PFSK-1 (cell line): Measurements from ENCODE around the gene SNX18.

ENCODE experiments used
- FOXP2 ChIP-seq: optimal IDR thresholded peaks from 2 replicates; pipeline ENCODE3; 2011; ENCODE audit warnings: borderline replicate concordance, control low read depth, inconsistent platforms; ENCODE audit not compliant: insufficient read depth; ENCODE audit errors: extremely low read length, extremely low read depth
- POLR2AphosphoS5 ChIP-seq: IDR thresholded peaks from 2 replicates; pipeline ENCODE4 v1.6.1; 2012; ENCODE audit warnings: low read depth, mild to moderate bottlenecking, control low read depth, low read length, moderate library complexity
- REST ChIP-seq, 2 experiments: IDR thresholded peaks; 2 replicates each; pipeline versions ENCODE4 v1.6.1 to v1.8.0; 2011 to 2012; ENCODE audit warnings: low read depth in 2 of 2, low read length in 2 of 2, control low read depth in 1 of 2, inconsistent platforms in 1 of 2, mild to moderate bottlenecking in 1 of 2, moderate library complexity in 1 of 2; ENCODE audit not compliant: insufficient read depth in 1 of 2
- SIN3A ChIP-seq: IDR thresholded peaks from 2 replicates; pipeline ENCODE4 v1.6.1; 2012; ENCODE audit warnings: mild to moderate bottlenecking, low read length, moderate library complexity, borderline replicate concordance; ENCODE audit not compliant: insufficient read depth
- TAF1 ChIP-seq: IDR thresholded peaks from 2 replicates; pipeline ENCODE4 v1.6.1; 2012; ENCODE audit warnings: low read length, control low read depth, borderline replicate concordance; ENCODE audit not compliant: insufficient read depth

The SNX18 gene

DNA sequence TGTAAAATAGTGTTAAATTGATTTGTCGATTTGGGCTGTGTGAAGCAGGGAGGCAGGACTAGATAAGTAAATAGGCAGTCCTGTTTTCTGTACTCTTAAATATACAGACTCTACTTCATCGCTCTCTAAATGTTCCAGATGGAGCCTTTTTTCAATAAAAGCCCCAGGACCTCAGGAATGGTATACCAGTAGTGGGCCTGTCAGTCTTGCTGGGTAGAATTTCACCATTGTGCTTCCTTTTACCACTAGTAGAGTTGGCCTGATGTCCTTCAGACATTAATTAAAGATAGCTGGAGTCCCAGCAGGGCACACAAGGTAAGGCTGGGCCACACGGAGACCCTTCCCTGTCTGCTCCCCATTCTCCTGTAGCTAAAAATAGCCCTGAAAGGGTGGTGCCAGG lies 6.0 kb downstream of the SNX18 start:
- TF ChIP-seq FOXP2, result no peak
- no peak for TF ChIP-seq TAF1
- no peak for TF ChIP-seq SIN3A
- no peak for TF ChIP-seq POLR2AphosphoS5
- TF ChIP-seq REST (IDR thresholded peaks at IDR 0.05; ENCODE audit: insufficient read depth in 1 of 2, low read depth in 2 of 2, low read length in 2 of 2), result no peak

- no peak for TF ChIP-seq POLR2AphosphoS5
- TF ChIP-seq SIN3A, result no peak
- TF ChIP-seq FOXP2, result no peak
- no peak for TF ChIP-seq REST (IDR thresholded peaks at IDR 0.05; ENCODE audit: insufficient read depth in 1 of 2, low read depth in 2 of 2, low read length in 2 of 2)
- TF ChIP-seq TAF1, result no peak
These were observed 6.5 kb downstream of the SNX18 start for GRCh38 chr5:54524082-54524481.

DNA sequence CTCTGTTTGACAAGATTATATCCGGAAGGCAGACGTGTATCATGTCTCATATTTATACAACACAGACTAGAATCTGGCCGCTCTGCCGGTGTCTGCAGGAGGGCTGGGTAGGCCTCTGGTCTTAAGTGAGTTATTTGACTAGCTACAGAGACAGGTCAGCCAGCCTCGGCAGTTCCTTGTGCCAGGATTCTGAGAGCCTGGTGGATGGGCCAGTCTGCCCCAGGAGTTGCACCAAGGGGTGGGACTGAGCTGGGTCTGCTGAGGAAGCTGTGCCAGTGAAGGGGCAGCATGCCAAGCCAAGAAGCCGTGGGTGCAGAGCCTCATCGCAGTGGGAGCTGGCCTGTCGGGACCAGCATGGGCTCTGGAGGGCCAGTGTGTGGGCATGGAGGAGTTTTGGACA lies 7.1 kb downstream of the SNX18 start:
- TF ChIP-seq FOXP2 (no peak), REST (IDR thresholded peaks at IDR 0.05; ENCODE audit: insufficient read depth in 1 of 2, low read depth in 2 of 2, low read length in 2 of 2) (no peak), POLR2AphosphoS5 (no peak), SIN3A (no peak)

DNA sequence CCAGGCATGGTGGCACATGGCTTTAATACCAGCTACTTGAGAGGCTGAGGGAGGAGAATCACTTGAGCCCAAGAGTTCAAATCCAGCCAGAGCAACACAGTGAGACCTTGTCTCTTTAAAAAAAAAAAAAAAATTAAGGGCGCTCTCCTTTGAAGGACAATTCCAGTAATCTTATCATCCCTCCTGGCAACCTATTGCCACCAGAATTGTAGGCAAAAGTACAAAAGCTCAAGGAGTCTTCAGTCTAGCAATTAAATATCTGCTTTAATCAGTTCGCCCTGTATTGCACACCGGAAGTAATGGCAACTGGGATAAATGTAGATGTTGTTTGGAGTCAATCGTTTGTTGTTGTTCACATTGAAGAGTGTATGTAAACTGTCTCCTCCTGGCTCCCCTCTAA lies 7.7 kb downstream of the SNX18 start:
- no peak for TF ChIP-seq REST (IDR thresholded peaks at IDR 0.05; ENCODE audit: insufficient read depth in 1 of 2, low read depth in 2 of 2, low read length in 2 of 2)
- TF ChIP-seq SIN3A, result no peak
- no peak for TF ChIP-seq FOXP2
- TF ChIP-seq POLR2AphosphoS5, result no peak
- TF ChIP-seq TAF1, result no peak

DNA sequence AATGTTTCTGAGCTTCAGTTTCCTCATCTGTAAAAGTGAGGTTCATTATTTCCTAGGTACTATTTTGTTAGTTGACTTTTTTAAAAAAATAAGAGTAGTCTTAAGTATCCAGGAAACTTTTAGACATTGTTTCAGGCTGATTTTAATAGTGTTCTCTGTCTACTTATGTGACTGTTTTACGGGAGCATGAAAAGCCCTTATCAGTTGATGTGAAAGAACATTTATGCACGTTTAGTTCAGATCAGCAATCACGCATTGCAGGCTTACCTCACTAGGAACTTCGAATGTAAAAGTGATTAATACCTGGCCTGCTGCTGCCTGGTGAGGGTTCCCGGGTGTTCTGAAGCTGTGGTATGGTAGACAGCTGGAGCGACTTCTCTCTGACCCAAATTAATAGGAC lies 8.1 kb downstream of the SNX18 start:
- TF ChIP-seq POLR2AphosphoS5 (no peak), FOXP2 (no peak), REST (IDR thresholded peaks at IDR 0.05; ENCODE audit: insufficient read depth in 1 of 2, low read depth in 2 of 2, low read length in 2 of 2) (no peak), SIN3A (no peak), TAF1 (no peak)
